ENCODE data around the gene UBL7. TPM values are rescaled to one million over a fixed set of nuclear protein-coding genes. Genes with fewer than 3 reads are reported as not detected.
"Not testable (repeated sequence)": the region's sequence is repeated elsewhere in the genome, so short reads cannot be mapped to it uniquely, and the experiment has no call there.

The UBL7 gene
- total RNA-seq, 4 donors from 2014 or later: 4.0 to 157 (median 42.3) TPM

GRCh38 chr15:74489518-74490338, 28.8 kb upstream of the UBL7 start:
- Histone ChIP-seq H3K36me3 (no peaks in the 10 kb centered on the region), H3K4me1 (no peaks in the 10 kb centered on the region), H3K27ac (no peak overlapping the region), H3K4me3 (no peak overlapping the region), H3K9me3 (no peaks in the 10 kb centered on the region), H3K27me3 (no peaks in the 10 kb centered on the region)
- 42 to 73% methylated on average over 7 to 9 of the region's 9 CpGs for WGBS, 2 donors (ENCODE audit: low coverage in 1 of 2)
- in situ Hi-C loops (cut with MboI; ENCODE audit: low pct_ligation_motif_present in 1 of 4, low pct_unique_long_range_greater_than_20kb in 1 of 4, low sequenced_read_pairs in 3 of 4): no loop called here
- TF ChIP-seq POLR2AphosphoS5 (IDR thresholded peaks at IDR 0.05) (no peak), CTCF (IDR thresholded peaks at IDR 0.05) (peak; percentile 15 to 67 (median 51))
- intact Hi-C loops (cut with DNase I; ENCODE audit: low total_unique reads): no loop called here
- peak; percentile 44 for DNase-seq

DNA sequence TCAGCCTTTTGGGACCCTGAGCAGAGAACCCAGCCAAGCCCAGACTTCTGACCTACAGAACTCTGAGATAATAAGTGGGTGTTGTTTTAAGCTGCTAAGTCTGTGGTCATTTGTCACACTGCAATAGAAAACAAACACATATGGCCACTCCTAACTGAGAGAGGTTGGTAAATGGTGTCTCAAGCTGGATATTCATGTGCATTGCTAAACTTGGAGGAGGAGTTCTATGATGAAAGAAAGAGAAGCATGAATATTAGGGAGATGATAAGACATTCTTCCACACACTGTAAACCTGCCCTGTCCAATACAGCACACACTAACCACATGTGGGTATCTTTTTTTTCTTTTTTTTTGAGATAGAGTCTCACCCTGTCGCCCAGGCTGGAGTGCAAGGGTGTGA, 27.8 kb upstream of the UBL7 start:
- no peaks in the 10 kb centered on the region for H3K9me3 ChIP-seq
- no peak overlapping the region for H3K27ac ChIP-seq
- no peak overlapping the region for H3K4me3 ChIP-seq
- intact Hi-C loops (cut with DNase I; ENCODE audit: low total_unique reads) (no loop called here), in situ Hi-C loops (cut with MboI; ENCODE audit: low pct_ligation_motif_present in 1 of 4, low pct_unique_long_range_greater_than_20kb in 1 of 4, low sequenced_read_pairs in 3 of 4) (no loop called here)
- no peak for TF ChIP-seq POLR2A (IDR thresholded peaks at IDR 0.05)
- TF ChIP-seq EP300 (IDR thresholded peaks at IDR 0.05; ENCODE audit: low read depth): no peak
- TF ChIP-seq POLR2AphosphoS5 (IDR thresholded peaks at IDR 0.05): no peak
- WGBS, 2 donors (ENCODE audit: low coverage in 1 of 2): 88 to 95% methylated on average over 1 of the region's 1 CpG
- H3K36me3 ChIP-seq: no peaks in the 10 kb centered on the region
- H3K4me1 ChIP-seq: no peaks in the 10 kb centered on the region
- H3K27me3 ChIP-seq: no peaks in the 10 kb centered on the region
- no peak for DNase-seq

DNA sequence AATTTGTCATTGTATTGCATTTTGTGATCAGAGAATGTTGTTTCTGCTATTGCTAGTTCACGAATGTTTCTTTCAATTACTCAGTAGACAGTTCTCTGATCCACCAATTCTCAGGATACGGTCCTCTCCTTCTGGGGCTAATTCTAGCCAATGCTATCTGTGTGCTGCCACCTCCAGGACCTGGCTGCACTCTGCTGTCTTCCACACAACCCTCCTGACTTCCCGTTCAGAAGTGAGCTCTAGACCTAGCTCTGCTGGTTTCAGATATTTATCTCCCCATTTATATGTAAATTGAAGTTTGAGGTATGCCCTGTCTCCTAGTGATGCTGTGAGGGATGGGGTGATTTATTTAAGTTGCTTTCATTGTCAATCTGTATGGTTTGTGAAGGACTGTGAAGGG, 21.7 kb upstream of the UBL7 start:
- in situ Hi-C loops (cut with MboI; ENCODE audit: low pct_ligation_motif_present in 1 of 4, low pct_unique_long_range_greater_than_20kb in 1 of 4, low sequenced_read_pairs in 3 of 4): no loop called here
- no peaks in the 10 kb centered on the region for H3K9me3 ChIP-seq
- H3K4me1 ChIP-seq: no peaks in the 10 kb centered on the region
- no peak overlapping the region for H3K4me3 ChIP-seq
- 67 to 82% methylated on average over 3 of the region's 3 CpGs for WGBS, 2 donors (ENCODE audit: low coverage in 1 of 2)
- no peak for TF ChIP-seq POLR2AphosphoS5 (IDR thresholded peaks at IDR 0.05)
- TF ChIP-seq POLR2A (IDR thresholded peaks at IDR 0.05): no peak
- no peak for TF ChIP-seq EP300 (IDR thresholded peaks at IDR 0.05; ENCODE audit: low read depth)
- TF ChIP-seq CTCF (IDR thresholded peaks at IDR 0.05): no peak
- intact Hi-C loops (cut with DNase I; ENCODE audit: low total_unique reads): no loop called here
- H3K36me3 ChIP-seq: no peaks in the 10 kb centered on the region
- DNase-seq: no peak
- no peak overlapping the region for H3K27ac ChIP-seq
- H3K27me3 ChIP-seq: no peaks in the 10 kb centered on the region

DNA sequence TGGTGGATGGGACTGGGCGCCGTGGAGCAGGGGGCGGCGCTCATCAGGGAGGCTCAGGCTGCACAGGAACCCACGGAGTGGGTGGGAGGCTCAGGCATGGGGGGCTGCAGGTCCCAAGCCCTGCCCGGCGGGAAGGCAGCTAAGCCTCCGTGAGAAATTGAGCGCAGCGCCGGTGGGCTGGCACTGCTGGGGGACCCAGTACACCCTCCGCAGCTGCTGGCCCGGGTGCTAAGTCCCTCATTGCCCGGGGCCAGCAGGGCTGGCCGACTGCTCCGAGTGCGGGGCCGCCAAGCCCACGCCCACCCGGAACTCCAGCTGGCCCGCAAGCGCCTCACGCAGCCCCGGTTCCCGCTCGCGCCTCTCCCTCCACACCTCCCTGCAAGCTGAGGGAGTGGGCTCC, 19.4 kb upstream of the UBL7 start:
- H3K4me3 ChIP-seq; H3K4me1 ChIP-seq; H3K9me3 ChIP-seq; intact Hi-C loops (cut with DNase I; ENCODE audit: low total_unique reads); in situ Hi-C loops (cut with MboI; ENCODE audit: low pct_ligation_motif_present in 1 of 4, low pct_unique_long_range_greater_than_20kb in 1 of 4, low sequenced_read_pairs in 3 of 4); H3K27ac ChIP-seq; DNase-seq; H3K27me3 ChIP-seq; H3K36me3 ChIP-seq: not testable (repeated sequence)
- WGBS, 2 donors (ENCODE audit: low coverage in 1 of 2): 93% methylated on average over 18 of the region's 27 CpGs; no CpG with 5 or more reads in 1 of the 2 donors

DNA sequence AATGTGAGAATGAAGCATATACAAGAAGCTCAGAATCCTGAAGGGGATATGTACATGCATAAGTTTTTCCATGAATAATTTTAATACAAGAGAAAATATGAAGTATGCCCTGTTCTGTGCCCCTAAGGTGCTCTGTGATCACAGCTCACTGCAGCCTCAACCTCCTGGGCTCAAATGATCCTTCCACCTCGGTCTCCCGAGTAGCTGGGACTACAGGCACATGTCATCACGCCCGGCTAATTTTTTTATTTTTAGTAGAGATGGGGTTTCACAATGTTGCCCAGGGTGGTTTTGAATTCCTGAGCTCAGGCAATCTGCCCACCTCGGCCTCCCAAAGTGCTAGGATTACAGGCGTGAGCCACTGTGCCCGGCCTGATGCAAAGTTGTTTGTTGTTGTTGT, 10.7 kb upstream of the UBL7 start:
- H3K4me1 ChIP-seq; H3K27ac ChIP-seq; H3K36me3 ChIP-seq; H3K27me3 ChIP-seq; DNase-seq; H3K4me3 ChIP-seq; intact Hi-C loops (cut with DNase I; ENCODE audit: low total_unique reads); H3K9me3 ChIP-seq; in situ Hi-C loops (cut with MboI; ENCODE audit: low pct_ligation_motif_present in 1 of 4, low pct_unique_long_range_greater_than_20kb in 1 of 4, low sequenced_read_pairs in 3 of 4): not testable (repeated sequence)
- WGBS, 2 donors (ENCODE audit: low coverage in 1 of 2): 95% methylated on average over 7 of the region's 7 CpGs; no CpG with 5 or more reads in 1 of the 2 donors
